CD4-positive, alpha-beta T cell treated with Interferon gamma for 1 hour (primary cell): Measurements from ENCODE around the gene CASP12.
"Not testable (repeated sequence)": the region's sequence is repeated elsewhere in the genome, so short reads cannot be mapped to it uniquely, and the experiment has no call there.

Experiments used
- DNase-seq: peaks from one replicate; pipeline ENCODE4 v3.0.0-alpha.2; 2020

Gene CASP12

GRCh38 chr11:104897891-104898684, at the start of gene CASP12:
CASP12 (minus strand) TSS chr11:104898460.
- DNase-seq: no peak

DNA sequence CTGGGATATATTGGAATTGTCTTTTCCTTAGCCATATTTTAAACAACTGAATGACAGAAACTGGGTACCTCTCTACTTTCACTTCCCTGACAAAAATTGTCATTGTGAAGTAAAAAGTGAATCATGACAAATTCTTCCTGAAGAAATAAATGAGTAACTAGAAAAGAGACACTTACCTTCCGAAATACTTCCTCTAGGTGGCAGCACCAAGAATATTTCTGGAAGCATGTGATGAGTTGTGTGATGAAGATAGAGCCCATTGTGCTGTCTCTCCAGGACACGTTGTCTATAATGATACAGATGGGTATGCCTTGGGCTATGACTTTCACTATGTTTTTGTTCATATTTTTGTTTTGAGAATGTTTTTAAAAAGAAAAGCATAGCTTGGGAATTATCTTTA, 48.6 kb upstream of the CASP12 start:
- DNase-seq: no peak

DNA sequence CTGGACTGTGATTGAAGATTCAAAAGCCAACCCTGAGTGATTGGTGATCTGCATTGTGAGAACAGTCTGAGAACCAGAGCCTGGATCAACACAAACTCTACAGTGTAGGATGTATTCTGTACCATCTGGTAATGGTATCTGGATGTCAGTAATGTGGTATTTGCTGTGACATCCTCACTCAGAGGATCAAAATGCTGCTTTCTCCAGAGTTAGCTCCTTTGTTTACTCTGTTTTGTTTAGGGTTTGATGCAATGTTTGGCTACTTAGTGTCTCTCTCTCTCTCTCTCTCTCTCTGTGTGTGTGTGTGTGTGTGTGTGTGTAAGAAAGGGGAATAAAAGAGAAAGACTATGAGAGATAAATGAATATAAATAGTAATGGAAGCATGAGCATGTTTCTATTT, 45.8 kb upstream of the CASP12 start:
- no peak for DNase-seq

- DNase-seq: no peak
These were observed 45.3 kb upstream of the CASP12 start for GRCh38 chr11:104943561-104943960.

GRCh38 chr11:104934594-104934993, 36.3 kb upstream of the CASP12 start:
- no peak for DNase-seq

DNA sequence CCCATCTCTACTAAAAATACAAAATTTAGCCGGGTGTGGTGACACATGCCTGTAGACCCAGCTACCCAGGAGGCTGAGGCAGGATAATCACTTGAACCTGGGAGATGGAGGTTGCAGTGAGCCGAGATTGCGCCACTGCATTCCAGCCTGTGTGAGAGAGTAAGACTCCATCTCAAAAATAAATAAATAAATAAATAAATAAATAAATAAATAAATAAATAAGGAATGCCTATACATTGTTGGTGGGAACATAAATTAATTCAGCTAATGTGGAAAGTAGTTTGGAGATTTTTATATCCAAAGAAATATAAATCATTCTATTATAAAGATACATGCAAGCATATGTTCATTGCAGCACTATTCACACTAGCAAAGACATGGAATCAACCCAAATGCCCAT, 35.8 kb upstream of the CASP12 start:
- DNase-seq: not testable (repeated sequence)

- DNase-seq: no peak
These were observed 30.6 kb upstream of the CASP12 start for GRCh38 chr11:104928811-104929210.

DNA sequence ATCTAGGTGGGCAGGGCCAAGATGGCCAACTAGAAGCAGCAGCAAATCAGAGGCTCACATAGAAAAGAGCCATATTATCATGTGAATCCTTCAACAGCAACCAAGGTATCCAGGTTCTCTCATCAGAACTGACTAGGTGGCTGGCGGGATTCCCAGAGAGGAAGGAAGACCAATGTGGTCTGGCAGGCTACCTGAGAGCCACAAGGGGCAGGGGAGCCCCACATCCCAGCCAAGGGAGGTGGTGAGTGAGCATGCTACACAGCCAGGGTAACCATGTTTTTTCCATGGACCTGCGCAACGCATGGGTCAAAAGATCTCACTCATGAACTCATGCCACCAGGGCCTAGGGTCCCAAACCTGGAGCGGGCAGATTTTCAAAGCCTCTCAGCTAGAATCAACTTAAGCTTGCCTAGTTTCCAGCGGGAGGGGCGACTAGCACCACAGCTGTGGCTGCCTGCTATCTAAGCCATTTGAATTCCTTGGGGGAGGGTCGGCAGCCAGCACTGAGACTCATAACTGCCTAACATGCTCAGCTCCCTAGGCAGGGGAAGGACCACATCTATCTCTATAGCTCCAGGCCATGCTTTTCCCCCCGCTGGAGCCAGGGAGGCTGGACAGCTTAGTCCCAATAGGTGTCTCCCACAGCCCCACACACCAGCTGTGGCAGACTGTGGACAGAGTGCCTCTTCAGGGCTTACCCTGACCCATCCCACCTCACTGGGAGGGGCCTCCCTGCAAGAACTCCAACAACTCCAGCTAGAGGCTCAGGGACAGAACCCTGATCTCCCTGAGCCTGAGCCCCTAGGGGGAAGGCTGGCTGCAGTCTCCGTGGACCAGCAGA, 28.7 kb upstream of the CASP12 start:
- DNase-seq: no peak

DNA sequence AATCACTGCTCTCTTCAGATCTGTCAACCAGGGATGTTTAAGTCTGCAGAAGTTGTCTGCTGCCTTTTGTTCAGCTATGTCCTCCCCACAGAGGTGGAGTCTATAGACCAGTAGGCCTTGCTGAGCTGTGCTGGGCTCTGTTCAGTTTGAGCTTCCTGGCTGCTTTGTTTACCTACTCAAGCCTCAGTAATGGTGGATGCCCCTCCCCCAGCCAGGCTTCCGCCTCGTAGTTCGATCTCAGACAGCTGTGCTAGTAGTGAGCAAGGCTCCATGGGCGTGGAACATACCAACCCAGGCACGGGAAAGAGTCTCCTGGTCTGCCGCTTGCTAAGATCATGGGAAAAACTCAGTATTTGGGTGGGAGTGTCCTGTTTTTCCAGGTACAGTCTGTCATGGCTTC, 27.6 kb upstream of the CASP12 start:
- no peak for DNase-seq

DNA sequence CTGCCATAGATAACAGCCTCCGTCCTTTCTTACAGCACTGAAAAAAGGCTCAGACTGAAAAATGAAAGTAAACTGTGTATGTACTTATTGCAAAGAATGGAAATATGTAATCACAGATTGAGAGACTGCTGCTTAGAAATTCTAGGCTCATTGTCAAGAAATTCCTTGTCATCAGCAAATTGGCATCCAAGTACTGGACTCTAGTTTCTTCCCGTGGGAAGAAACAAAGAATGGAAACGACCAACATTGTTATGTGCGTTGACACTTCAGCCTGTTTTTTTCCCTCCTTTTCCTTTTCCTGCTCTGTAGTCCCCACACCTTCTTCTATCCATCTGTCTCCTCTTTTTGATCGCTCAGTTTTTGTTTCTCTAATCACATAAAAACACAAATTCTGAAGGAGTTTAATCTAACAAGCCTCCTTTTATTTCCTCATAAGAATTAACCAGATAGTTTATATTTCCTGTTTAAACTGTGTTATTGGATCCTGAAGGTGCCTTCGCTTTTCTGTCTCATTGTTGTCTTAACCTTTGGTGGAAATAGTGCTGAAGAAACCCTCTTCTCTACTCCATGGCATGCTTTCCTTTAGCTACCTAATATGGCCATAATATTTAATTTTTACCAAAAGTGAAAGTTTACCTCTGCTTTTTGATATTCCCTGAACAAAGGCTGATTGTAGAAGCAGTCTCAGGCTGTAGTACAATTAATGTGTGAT, 20.0 kb upstream of the CASP12 start:
- DNase-seq: no peak

GRCh38 chr11:104917271-104918112, 19.2 kb upstream of the CASP12 start:
- no peak for DNase-seq

DNA sequence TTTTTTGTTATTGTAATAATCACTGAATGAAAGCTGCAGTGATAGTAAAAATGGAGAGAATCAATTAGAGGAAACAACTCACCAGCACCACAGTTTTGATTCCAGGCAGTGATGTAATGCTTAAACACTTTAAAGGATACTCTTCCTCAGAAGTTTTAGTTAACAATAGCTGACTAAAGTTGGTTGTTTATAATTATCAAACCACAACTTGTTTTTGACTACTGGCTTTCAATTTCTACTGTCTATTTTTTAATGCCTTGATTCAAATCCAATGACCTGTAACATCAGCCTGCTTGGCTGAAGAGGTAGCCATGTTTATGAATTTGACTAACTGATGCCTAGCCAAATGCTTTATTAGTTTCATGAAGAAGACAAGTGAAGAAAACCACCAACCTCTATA, 18.2 kb upstream of the CASP12 start:
- DNase-seq: no peak

DNA sequence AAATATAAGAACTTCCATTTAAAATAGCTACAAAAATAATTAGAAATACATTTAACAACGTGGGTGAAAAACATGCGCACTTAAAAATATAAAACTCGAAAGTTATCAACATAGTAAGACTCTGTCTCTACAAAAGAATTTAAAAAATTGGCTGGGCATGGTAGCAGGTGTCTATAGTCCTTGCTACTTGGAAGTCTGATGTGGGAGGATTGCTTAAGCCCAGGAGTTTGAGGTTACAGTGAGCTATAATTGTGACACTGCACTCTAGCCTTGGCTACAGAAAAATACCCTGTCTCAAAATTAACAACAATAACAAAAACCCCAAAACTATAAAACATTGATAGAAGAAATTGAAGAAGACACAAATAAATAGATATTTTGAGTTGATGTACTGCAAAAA, 13.8 kb upstream of the CASP12 start:
- no peak for DNase-seq

- no peak for DNase-seq
These were observed 9.9 kb upstream of the CASP12 start for GRCh38 chr11:104908186-104908531.

GRCh38 chr11:104907521-104908185, 9.4 kb upstream of the CASP12 start:
- DNase-seq: no peak

GRCh38 chr11:104905271-104905670, 7.0 kb upstream of the CASP12 start:
- no peak for DNase-seq

DNA sequence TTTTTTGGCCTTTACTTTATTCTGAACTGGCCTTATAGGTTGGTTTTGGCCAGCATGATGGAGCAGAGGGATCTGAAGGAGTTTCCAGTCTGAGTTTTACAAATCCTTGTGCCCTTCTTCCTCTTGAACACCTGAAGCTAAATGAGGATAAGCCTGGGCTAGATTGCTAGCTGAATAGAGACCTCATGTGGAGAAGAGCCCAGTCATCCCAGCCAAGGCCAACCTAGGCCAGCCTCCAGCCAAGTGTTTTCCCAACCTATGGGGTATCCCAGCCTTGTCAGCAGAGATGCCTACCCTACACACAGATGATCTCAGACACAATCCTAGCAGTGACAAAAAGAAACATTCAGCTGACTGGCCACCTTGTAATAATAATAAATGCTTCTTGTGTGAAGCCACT, 966 bp upstream of the CASP12 start:
- DNase-seq: no peak

- no peak for DNase-seq
These were observed 389 bp upstream of the CASP12 start for GRCh38 chr11:104898685-104899013.

DNA sequence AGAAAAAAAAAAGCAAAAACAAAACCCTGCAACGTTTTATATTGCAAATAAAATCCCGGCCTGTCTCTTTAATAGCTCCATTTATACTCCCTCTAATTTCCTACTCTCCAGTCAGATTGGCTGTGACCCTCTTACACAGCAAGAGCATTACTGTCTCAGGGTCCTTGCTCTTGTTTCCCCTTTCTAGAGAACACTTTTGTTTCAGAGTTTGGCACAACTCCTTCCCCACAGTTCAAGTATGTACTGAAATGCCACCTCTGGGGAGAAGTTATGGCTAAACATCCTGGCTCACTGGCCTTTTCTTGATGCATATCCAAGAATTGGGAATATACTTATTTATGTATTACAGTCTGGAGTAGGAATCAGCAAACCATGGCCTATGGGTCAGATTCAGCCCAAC, 2.6 kb downstream of the CASP12 start:
- no peak for DNase-seq

DNA sequence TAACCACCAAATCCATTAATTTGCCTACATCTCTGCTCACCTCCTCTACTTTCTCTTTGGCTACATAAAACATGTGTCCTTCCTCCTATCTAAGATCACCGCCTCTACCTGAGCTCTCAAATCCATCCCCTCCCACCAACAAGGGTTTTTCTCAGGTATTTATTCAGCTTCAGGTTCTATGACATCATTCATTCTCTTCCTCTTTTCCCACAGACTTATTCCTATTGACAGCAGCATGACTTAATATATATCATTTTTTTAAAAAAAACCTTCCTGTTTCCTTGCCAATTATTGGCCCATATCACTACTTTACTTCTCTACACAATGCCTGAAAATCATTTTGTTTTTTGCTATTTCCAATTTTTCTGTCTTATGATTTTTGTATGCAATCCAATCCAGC, 4.4 kb downstream of the CASP12 start:
- DNase-seq: no peak

DNA sequence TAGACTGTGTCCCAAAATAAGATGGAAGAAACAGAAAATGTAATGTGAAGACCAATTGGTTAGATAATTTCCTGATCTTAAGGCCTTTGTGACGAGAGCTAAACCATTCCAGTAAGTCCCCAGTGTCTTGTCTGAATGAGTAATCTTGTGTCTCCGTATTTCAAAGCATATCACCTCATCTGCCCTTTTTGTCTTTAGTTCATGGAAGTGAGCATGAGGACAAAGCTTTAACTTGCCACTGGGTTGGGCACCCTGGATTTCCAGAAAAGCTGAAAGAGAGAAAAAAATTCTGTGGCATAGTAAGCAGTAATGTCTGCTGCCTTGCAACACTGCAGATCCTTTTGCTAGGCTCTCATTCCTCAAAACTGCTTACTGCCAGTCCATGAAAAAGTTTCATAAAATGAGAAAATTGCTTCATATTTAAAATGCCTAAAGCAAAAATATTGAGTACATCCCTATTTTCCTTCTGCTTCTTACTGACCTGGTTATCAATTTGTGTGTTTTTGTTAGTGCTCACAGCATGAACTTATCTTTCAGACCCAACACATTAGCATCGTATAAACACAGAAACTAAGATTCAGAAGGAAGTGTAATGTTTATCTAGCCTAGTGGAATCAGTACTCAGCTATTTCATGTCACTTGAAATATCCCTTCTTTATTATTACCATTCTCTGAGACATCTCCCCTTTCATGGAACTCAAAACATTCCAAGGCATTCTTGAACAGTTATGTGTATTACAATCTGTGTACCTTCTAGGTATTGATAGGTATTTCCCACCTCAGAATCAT, 5.3 kb downstream of the CASP12 start:
- DNase-seq: no peak

- no peak for DNase-seq
These were observed 7.1 kb downstream of the CASP12 start for GRCh38 chr11:104891135-104891534.
